Measurements from ENCODE around the gene RIC8A.
"Not testable (repeated sequence)": the region's sequence is repeated elsewhere in the genome, so short reads cannot be mapped to it uniquely, and the experiment has no call there.

RIC8A gene

DNA sequence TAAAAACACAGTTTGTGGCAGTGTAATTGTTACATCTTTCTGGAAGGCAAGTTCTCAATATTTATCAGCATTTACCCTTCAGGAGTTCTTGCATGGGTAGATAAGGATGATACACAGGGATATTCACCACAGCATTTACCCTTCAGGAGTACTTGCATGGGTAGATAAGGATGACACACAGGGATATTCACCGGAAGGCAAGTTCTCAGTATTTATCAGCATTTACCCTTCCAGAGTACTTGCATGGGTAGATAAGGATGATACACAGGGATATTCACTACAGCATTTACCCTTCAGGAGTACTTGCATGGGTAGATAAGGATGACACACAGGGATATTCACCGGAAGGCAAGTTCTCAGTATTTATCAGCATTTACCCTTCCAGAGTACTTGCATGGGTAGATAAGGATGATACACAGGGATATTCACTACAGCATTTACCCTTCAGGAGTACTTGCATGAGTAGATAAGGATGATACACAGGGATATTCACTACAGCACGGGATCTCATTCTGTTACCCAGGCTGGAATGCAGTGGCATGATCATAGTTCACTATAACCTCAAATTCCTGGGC is 13.2 kb downstream of the RIC8A start:
- DNase-seq = not testable (repeated sequence)

DNA sequence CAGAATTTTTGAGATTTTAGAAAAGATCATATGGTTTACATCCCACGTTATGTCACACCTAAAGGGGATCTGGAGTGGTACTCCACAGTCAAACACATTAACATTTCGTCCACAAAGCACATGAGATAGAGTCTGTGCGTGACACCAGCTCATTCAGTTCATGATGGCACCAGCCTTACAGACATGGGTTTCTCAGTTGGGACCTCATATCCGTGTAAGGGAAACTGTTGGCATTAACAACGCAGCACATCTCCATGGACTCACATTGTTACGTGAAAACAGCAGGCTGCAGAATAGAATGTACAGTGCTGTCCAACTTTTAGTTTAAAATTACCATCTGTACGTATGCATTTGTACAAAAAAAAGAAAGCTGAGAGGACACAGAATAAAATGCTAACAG is 14.0 kb downstream of the RIC8A start:
- DNase-seq = no peak

DNA sequence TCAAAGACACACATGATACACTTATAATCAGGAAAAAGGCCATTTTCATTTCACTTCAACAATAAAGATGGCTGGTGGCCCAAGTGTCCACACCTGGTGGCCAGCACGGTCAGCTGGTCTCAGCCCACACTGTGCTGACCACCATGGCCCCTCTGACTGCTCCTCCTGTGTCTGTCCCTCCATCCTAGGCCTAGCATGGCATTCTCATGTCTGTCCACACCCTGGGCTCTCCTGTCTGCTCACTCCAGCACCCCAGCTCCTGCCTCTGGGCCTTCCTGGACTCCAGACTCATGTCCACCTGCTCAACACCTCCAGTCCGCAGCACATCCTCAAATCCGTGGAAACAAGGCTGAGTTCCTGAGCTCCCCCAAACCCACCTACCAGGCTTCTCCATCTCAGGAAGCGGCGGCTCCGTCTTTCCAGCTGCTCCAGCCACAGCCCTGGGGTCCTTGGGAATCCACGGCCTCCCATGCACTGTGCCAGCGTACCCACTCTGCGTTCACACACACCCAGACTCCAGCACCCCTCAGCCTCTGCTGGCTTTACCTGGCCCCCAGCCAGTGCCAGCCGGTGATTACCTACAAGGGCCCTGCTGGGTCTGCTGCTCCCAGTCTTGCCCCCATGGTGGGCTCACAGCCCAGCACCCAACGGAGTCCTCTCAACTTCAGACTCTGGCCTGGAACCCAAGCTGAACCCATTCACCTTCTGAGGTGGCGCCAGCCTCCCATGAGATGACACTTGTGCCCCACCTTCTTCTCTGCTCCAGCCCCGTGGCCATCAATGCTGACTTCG is 14.7 kb downstream of the RIC8A start:
- no peak for DNase-seq

DNA sequence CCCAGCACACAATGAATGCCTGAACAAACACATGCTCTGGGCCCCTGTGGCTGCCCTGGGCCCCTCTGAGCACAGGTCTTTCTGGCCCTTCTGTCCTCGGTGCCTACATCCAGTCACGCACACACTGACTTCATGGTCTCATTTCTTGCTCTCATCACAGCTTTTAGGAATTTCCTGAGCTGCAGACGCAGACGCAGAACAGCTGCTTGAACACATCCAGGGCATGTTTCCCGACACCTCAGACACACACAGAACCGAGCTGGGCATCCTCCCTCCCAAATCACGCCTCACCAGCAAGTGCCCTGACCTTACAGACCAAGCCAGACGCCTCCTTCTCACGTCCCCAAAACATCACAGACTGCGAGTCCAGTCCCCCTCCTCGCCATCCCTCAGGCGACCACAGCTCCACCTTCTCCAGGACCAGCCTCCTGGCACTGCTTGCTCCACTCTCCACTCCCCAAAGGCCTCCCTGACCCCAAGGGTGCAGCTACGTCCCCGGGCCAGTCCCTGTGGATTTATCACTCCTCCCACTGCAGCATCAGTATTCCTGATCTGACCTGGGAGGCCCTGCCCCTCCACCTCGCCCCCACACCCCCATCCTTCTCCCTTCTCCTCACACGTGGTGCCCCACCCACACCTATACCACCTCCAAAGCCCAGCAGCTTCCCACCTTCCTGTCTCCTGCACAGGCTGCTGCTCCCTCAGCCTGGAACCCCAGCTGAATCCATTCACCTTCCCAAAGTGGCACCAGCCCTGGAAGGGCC is 15.7 kb downstream of the RIC8A start:
- DNase-seq = no peak

DNA sequence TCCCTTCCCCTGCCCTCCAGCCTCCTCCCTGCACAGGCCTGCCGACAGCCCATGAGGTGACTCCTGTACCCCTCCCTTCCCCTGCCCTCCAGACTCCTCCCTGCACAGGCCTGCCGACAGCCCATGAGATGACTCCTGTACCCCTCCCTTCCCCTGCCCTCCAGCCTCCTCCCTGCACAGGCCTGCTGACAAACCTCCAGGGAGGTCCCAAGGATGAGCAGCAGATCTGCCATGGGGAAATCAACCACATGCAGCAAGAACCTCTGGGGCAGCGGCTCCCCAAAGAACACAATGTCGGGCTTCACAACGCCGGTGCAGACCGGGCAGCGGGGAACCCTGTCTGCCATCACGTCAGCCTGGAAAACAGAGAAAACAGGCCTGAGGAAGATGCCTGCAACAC is 16.4 kb downstream of the RIC8A start:
- no peak for DNase-seq

DNA sequence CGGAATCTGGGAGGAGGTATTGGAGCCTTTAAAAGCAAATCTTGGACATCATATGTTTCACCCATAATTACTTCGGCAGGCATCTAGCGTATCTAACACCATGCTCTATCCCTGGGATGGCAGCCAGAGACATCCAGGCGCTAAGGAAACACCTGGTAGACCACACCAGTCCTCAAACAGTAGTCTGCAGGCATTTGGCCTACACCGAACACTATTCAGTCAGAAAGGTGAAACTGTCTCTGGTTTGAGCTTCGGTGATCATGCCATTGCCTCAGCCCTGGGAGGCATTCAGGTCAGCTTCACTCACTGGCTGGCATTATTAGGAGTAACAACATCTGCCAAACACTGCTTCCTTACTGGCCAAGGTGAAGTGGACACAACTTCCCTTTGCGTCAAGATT is 16.9 kb downstream of the RIC8A start:
- DNase-seq = no peak

DNA sequence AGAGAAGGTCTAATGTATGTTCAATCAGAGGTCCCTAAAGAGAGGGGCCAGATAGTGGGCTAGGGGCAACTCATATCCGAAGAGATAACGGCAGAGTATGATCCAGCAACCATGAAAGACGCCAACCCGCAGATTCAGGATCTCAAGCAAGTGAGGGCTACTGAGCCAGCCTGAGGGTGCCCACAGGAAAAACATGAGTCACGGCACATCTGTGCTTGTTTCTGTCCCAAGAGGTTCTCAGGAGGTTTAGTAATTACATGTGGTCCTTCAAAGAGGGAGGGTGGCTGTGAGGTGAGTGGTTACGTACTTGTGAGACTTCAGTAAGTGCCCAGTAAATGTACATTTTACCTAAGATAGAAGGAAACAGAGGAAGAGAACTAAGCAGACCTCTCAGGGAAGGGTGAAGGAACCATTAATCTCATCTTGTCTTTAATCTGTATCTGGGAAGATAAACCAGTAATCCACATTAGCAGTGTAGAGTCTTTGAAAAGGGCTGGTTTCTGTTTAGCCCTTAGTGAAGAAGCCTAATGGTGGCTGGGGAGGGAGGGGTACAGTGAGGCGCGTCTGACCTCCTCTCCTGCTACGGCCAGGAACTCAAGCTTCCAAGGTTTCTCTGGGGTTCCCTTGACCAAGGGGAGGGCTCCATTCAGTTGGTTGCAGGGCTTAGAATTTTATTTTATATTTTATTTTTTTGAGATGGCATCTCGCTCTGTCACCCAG is 18.4 kb downstream of the RIC8A start:
- no peak for DNase-seq

DNA sequence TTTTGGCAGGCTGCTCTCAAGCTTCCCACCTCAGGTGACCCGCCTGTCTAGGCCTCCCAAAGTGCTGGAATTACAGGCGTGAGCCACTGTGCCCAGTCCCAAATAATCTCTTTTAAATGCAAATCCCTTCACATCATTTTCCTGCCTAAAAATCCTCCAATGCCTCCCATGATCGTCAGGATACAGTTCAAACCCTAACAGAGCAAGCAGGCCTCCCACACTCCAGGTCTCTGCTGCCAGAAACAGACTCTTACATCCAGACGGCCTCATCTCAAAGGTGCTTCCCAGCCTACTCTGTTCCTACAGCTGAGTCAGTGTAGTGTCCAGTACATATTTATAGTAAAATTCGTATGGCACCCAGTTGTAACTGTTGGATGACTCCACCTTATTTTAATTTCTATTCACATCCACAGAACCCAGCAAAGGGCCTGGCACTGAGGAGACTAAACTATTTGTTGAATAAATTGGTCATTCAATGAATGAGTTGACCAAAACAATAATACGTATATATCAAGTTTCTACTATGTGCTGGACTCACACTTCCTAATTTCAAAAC is 20.4 kb downstream of the RIC8A start:
- DNase-seq = no peak

DNA sequence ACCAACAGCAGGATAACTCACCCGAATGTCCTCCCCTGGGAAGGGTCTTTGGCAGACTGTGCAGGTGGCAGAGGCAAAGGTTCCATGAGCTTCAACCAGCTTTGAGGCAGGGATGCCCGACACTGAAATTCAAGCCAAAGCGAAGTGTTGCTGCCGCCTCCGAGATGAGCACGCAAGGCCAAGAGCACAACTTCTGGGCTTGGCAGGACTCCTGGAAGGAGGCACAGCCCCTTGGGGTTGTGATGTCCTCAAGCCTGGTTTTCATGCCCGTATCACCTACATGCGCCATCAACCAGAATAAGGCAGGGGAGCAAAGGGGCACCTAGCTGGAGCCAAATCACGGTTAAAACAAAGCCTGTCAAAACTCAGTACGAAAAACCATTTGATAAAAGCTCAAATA is 22.9 kb downstream of the RIC8A start:
- DNase-seq = no peak

DNA sequence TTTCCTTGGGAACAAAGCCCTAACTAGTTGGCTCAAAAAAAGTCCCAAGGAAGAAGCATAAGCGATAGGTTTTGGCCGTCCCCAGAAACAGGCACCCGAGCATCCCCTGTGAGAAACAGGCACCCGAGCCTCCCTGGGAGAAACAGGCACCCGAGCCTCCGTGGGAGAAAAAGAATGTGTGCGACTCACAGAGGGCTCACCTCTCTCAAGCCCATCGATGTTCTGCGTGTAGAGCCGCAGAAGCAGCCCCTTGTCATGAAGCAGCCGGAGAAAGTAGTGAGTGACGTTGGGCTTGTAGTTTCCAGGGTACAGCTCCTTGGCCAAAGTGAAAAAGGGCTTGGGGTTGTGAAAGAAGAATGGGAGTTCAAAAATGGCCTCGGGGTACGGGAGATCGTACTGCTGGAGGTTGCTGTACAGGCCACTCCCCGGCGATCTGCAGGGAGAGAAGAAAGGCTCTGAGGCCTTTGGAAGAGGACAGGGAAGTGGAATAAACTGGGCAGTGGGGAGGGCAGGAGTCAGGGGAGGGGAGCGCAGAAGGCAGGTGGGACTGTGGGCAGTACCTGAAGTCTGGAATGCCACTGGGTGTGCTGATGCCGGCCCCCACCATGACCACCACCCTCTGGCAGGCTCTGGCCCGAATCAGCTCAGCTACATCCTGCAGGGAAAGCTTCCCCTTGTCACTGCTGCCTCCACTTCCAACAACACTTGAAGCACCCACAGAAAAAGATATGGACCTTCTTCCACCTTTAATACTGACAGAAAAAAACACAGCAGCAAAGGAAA is 25.5 kb downstream of the RIC8A start:
- no peak for DNase-seq

DNA sequence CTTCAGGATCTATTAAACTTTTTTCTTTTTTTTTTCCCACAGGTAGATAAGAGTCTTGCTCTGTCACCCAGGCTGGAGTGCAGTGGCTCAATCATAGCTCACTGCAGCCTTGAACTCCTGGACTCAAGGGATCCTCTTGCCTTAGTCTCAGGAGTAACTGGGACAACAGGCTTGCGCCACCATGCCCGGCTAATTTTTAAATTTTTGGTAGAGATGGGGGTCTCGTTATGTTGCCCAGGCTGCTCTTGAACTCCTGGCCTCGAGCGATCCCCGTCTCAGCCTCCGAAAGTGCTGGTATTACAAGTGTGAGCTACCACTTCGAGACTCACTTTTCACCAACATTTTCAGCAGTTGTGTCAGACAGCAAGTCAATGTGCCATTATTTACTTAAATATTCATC is 27.7 kb downstream of the RIC8A start:
- DNase-seq = no peak

DNA sequence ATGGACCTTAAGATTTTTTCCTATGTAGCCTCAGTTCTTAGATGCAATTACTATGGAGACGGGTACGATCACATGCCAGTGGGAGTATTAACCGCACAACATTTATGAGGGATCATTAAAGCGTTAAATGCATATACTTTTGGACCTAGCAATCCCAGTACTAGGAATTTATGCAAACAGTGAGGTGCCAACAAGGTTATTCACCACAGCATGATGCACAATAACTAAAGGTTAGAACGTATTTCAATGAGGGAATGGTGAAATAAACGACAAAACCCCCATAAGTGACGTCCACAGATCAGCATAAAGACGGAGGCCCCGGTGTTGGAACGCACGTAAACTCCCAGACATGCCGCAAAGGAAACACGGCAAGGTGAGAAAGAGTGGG is 28.1 kb downstream of the RIC8A start:
- peak; percentile 62 for DNase-seq

DNA sequence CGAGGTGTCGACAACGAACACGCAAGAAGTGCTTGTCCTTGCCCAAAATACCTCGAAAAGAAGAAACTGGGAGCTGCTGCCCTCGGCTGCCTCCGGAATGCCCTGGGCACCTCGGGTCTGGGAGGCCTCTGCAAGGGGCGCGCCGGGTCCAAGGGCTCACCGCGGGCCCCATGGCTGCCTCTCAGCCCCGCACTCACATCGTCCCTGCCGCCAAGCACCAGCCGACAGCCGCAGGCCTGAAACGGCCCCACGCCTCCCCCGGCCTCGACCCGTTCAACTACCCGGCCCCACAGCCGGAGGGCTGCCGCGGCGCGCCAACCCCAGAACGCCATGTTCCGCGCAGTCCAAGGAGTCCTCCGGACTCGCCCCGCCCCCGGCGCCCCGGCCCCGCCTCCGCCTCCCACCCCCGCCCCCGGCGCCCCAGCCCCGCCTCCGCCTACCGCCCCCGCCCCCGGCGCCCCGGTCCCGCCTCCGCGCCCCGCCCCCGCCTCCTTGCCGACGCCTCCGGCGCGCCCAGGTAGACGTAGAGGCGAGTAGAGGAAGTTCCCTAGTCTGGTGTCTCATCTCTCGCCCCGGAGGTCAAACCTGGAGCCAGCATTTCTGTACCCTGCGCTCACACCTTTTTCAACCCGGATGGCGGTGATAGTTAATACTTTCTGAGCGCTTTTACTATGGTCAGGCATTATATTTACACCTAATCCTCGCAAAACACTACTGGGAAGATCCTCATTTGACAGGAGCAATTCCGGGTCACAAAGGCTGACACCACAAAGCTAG is 28.7 kb downstream of the RIC8A start, which contains the start of gene SIRT3:
Gene SIRT3, minus strand, starts transcription at position 346 of the 777 bp plus-strand sequence. Its CDS starts 14 bp downstream, at position 332.
- DNase-seq = peak; percentile 91

DNA sequence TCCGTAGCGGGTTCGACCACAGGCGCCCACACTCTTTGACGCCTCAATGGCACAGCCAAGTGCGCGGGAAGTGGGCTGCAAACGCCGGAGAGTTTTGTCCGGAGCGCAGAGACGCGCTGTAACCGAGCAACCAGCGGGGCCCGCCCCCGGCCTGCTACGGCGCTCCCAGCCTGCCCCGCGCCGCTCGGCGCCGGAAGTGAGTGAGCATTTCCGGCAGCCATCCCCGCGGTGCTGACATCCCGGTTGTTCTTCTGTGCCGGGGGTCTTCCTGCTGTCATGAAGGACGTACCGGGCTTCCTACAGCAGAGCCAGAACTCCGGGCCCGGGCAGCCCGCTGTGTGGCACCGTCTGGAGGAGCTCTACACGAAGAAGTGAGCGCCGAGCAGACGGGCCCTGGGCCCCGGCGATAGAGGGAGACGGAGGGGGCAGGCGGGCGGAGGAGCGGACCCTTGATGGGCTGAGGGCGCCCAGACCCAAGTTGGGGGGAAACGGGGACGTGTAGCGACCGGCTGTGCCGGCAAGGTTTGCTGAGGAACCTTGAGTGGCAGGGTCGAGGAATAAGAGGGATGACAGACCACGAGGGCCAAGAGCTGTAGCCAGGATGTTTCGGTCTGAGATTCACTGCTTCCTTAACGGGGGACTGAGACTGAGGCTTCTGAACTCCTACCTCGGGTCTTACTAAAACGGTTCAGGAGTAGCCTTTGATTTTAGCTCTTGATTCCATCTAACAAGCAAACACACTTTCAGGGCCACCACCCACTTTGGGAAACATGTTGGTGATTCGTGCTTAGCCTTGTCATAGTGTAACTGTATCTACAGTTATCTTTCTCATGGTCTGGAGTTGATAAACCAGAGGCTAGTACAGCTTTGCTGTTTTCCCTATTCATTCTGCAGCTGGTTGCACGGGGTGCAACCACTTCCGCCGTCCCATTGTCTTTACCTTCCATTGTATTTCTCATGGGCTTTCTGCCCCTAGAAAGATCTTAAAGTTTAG is 29.6 kb downstream of the RIC8A start, which contains the start of gene PSMD13:
Gene PSMD13, plus strand, starts transcription at position 203 of the 994 bp plus-strand sequence. Its CDS starts 74 bp downstream, at position 277.
- peak; percentile 88 for DNase-seq

DNA sequence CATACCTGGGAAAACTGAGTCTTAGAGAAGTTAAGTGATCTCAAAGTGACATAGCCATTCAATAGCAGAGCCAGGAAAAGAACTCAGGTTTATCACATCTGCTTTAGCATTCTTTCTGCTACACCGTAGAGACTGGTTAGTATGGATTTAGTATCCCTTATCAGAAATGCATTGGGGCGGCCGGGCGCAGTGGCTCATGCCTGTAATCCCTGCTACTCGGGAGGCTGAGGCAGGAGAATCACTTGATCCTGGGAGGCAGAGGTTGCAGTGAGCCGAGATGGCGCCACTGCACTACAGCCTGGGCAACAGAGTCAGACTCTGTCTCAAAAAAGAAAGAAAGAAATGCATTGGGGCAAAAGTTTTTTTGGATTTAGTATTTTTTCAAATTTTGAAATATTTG is 30.8 kb downstream of the RIC8A start:
- DNase-seq = not testable (repeated sequence)

DNA sequence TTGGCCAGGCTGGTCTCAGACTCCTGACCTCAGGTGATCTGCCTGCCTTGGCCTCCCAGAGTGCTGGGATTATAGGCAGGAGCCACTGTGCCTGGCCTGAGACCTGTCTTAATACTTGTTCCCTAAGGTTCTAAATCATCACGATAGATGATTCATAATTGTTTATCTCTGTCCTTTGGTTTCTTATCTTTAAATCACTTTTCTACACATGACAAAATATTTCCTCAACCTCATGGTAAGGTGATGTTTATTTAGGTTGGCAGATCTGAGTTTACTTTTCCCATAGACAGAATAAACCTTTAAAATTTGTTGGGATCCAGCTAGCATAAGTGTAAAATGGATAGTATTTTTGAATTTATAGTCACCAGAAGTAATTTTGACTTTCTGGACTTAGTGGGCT is 32.8 kb downstream of the RIC8A start:
- no peak for DNase-seq

DNA sequence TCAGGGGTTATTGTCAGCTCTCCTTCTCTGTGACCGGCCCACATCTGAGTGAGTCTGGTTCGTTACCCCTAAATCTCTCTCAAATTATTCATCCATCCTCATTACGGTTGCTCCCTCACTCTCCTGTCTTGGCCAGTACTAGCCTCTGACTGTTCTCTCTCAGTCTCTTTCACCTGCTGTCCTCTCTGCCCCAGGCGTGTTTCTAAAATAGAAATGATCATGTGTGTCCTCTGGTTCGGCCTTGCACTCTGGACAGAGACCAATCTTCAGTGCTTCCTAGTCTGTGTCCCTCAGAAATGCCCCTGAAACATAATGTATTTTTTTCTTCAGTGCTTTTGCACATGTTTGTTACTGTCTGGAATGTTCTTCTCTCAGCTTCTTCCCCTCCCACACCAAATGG is 34.1 kb downstream of the RIC8A start:
- no peak for DNase-seq

DNA sequence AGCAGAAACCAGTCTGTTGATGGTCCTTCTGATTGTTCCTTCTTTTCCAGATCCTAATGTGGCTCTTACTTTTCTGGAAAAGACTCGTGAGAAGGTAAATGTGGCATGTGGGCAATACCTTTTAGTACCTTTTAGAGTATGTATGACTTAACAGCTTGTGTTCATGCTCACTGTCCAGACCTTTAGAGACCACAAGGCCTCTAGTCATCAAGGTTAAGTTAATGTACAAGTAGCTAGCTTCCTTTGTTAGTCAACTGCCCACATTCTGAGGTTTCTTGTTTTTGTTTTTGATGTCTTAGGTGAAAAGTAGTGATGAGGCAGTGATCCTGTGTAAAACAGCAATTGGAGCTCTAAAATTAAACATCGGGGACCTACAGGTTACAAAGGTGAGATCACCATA is 36.9 kb downstream of the RIC8A start:
- DNase-seq = no peak

DNA sequence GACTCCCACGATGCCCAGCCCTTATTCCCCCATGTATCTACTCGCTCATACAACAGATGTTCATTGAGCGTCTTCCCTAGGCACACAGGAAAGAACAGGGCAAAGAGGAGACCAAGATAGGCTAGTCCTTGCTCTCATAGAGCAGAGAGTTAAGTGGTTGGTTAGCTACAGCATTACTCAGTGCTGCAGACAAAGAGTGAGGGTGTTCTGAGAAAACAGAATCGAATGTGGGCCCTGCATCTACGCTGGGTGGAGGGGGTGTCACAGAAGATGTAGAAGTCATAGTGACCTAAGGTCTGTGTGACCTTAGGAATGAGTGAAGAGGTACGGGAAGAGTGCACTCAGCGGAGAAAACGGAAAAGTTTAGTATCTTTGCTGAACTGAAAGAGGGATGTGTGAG is 41.6 kb downstream of the RIC8A start:
- no peak for DNase-seq

DNA sequence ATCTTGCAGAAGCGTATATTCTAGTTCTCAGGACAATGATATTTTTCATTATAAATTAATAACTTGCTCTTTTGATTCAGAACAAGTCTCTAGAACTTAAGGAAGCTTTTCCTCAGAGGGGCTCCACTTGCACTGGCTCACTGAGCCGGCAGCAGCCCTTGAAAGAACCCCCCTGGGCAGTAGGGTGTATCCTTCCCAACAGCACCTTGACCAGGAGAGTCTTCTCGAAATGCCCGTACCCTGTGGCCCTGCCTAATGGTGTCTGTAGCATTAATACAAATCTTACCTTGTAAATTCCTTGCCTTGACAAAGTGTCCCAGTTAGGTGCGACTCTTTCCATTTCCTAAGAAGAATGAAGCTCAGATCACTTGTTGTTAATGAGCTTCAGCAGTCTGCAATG is 42.8 kb downstream of the RIC8A start:
- DNase-seq = no peak

All from CD4-positive, alpha-beta T cell treated with Interleukin-21 for 1 hour (primary cell).